ENCODE data around the gene ATP5IF1. TPM values are rescaled to one million over a fixed set of nuclear protein-coding genes. Genes with fewer than 3 reads are reported as not detected.

The ATP5IF1 gene
- total and polyA plus RNA-seq, 2 of the 8 experiments (the other 6 are each of a cell fraction or from before 2014, with no cell fraction given) = 198 to 242 TPM

- no peak overlapping the region for H3K56ac ChIP-seq (replicated peaks; ENCODE audit: insufficient read length, low read depth, low read length)
- H3K23ac ChIP-seq (ENCODE audit: insufficient read length) = no peak overlapping the region
- no peak overlapping the region for H3K18ac ChIP-seq (ENCODE audit: extremely low read depth, low read length)
- no peak overlapping the region for H3K4me2 ChIP-seq (ENCODE audit: insufficient read depth in 1 of 2, low read depth in 2 of 2, low read length in 2 of 2)
- no peaks in the 10 kb centered on the region for H3K27me3 ChIP-seq (replicated peaks in 1 of 4; ENCODE audit: control insufficient read depth in 3 of 4, extremely low read depth in 1 of 4, insufficient read depth in 3 of 4, low read length in 3 of 4)
- no peak overlapping the region; the same call in 1 of the 2 replicates for H4K8ac ChIP-seq (ENCODE audit: extremely low read depth, insufficient read depth, low read length)
- ChIA-PET CTCF (ENCODE audit: partially characterized antibody) (interaction anchor here (0.6 to 3.7 kb wide), 19 partner anchors 8 to 239 kb away, joined by 3 to 52 read pairs (median 5); partner anchors contain the start of gene EYA3), POLR2A (ENCODE audit: partially characterized antibody) (interaction anchor here (1.7 kb wide), 1 partner anchor 122 kb away, joined by 4 read pairs; the partner anchor contains the start of gene EYA3)
- H3K14ac ChIP-seq (ENCODE audit: insufficient read length) = no peak overlapping the region
- no peak overlapping the region for H2BK20ac ChIP-seq (ENCODE audit: low read length)
- no peak overlapping the region for H2AK5ac ChIP-seq (ENCODE audit: low read depth, low read length)
- H3K9me3 ChIP-seq (ENCODE audit: insufficient read depth in 2 of 2, low read depth in 1 of 2, low read length in 1 of 2) = no peaks in the 10 kb centered on the region
- H3K79me1 ChIP-seq (ENCODE audit: low read depth, low read length) = no peaks in the 10 kb centered on the region
- H2BK15ac ChIP-seq (ENCODE audit: low read length) = no peak overlapping the region
- no peak overlapping the region for H3K4me3 ChIP-seq (ENCODE audit: extremely low read depth in 1 of 4, insufficient read depth in 2 of 4, low read depth in 3 of 4, low read length in 4 of 4)
- H4K91ac ChIP-seq (replicated peaks; ENCODE audit: insufficient read length, low read length) = no peak overlapping the region
- H4K5ac ChIP-seq (ENCODE audit: insufficient read length, low read depth, low read length) = no peak overlapping the region
- no peak overlapping the region for H2BK120ac ChIP-seq (replicated peaks; ENCODE audit: low read depth, low read length)
- 0 out of 4 replicates have a peak, but pooled peaks cover 0 to 7% of the 10 kb centered on the region in 2 experiments for H3K79me2 ChIP-seq (ENCODE audit: control insufficient read depth in 1 of 2, insufficient read depth in 2 of 2, low read length in 2 of 2)
- no peaks in the 10 kb centered on the region for H3K4me1 ChIP-seq (replicated peaks in 1 of 4; ENCODE audit: control insufficient read depth in 3 of 4, insufficient read depth in 4 of 4, low read length in 3 of 4)
- no peak for FAIRE-seq
- H2BK12ac ChIP-seq (ENCODE audit: low read depth, low read length) = no peak overlapping the region
- no peak overlapping the region for H3K27ac ChIP-seq (ENCODE audit: low read depth, low read length)
- H3K9ac ChIP-seq (replicated peaks in 1 of 4; ENCODE audit: extremely low read depth in 1 of 4, low read depth in 3 of 4, low read length in 3 of 4) = no peak overlapping the region
- H2AFZ ChIP-seq (ENCODE audit: low read length) = no peak overlapping the region
- peaks cover 6 to 52% (median 25%) of the 10 kb centered on the region in 4 experiments; a peak in 7 of 8 replicates for H3K36me3 ChIP-seq (ENCODE audit: control insufficient read depth in 2 of 4, insufficient read depth in 4 of 4, low read length in 3 of 4)
- no peak for DNase-seq (ENCODE audit: low read depth in 1 of 2, low spot score in 2 of 2)
- H4K20me1 ChIP-seq (replicated peaks in 1 of 2; ENCODE audit: control insufficient read depth in 1 of 2, insufficient read depth in 2 of 2, low read length in 2 of 2) = peaks cover 0 to 3% of the 10 kb centered on the region in 2 experiments
- 73% methylated on average over 1 of the region's 1 CpG; no CpG with 5 or more reads in 1 of the 2 experiments for WGBS, 2 experiments (ENCODE audit: extremely low coverage in 1 of 2, insufficient coverage in 1 of 2, insufficient read length in 1 of 2, insufficient replicate concordance in 2 of 2, low coverage in 1 of 2, low lambda C conversion rate in 2 of 2, missing lambda C conversion rate in 1 of 2)
- H3K4ac ChIP-seq (replicated peaks; ENCODE audit: insufficient read length, low read depth, low read length) = no peak overlapping the region
- TF ChIP-seq SIRT6 (IDR thresholded peaks at IDR 0.05; ENCODE audit: low read length) = no peak
- TF ChIP-seq POLR2A (IDR thresholded peaks at IDR 0.05; ENCODE audit: control extremely low read depth in 1 of 2, low read depth in 2 of 2, low read length in 2 of 2) = no peak
- TF ChIP-seq EP300 (IDR thresholded peaks at IDR 0.05; ENCODE audit: borderline replicate concordance in 1 of 2, low read depth in 2 of 2, low read length in 2 of 2) = no peak
- TF ChIP-seq ASH2L (IDR thresholded peaks at IDR 0.05; ENCODE audit: low read length) = no peak
- no peaks in the 10 kb centered on the region for H3K23me2 ChIP-seq (ENCODE audit: low read depth, low read length)
- no peak overlapping the region for H2BK5ac ChIP-seq (ENCODE audit: low read depth, low read length)
Measured at GRCh38 chr1:28209700-28210099, 26.2 kb upstream of the ATP5IF1 start.

Measured in H1 (cell line).